Endodermal cell (in vitro differentiated cells): Measurements from ENCODE around the gene EPHA6. TPM values are rescaled to one million over a fixed set of nuclear protein-coding genes. Genes with fewer than 3 reads are reported as not detected.

ENCODE experiments used
- DNase-seq: peaks from one replicate; pipeline ENCODE4 v3.0.0-alpha.2; 2017
- H3K27ac ChIP-seq: 2 replicates; pipeline ENCODE4 v1.5.1; 2013; ENCODE audit warnings: mild to moderate bottlenecking, low read depth, low read length, moderate library complexity
- H3K27me3 ChIP-seq: 2 replicates; pipeline ENCODE4 v1.6.1; 2013; ENCODE audit warnings: mild to moderate bottlenecking, low read length, moderate library complexity; ENCODE audit not compliant: insufficient read depth, control insufficient read depth, poor library complexity, severe bottlenecking
- H3K36me3 ChIP-seq: 2 replicates; pipeline ENCODE4 v1.7.0; 2013; ENCODE audit warnings: mild to moderate bottlenecking, low read length, moderate library complexity; ENCODE audit not compliant: control insufficient read depth, insufficient read depth
- H3K4me1 ChIP-seq: one replicate; pipeline ENCODE4 v1.7.0; 2013; ENCODE audit warnings: low read length; ENCODE audit not compliant: control insufficient read depth, insufficient read depth
- H3K4me3 ChIP-seq: 2 replicates; pipeline ENCODE4 v1.5.1; 2013; ENCODE audit warnings: mild to moderate bottlenecking, low read length, moderate library complexity
- H3K9ac ChIP-seq: 2 replicates; pipeline ENCODE4 v1.6.1; 2013; ENCODE audit warnings: mild to moderate bottlenecking, low read length, moderate library complexity; ENCODE audit not compliant: poor library complexity, severe bottlenecking; ENCODE audit errors: extremely low read depth
- H3K9me3 ChIP-seq: 2 replicates; pipeline ENCODE4 v1.6.1; 2013; ENCODE audit warnings: mild to moderate bottlenecking, low read length, moderate library complexity; ENCODE audit not compliant: control insufficient read depth
- H3K27ac Mint-ChIP-seq: 2 replicates; pipeline ENCODE4 v1.8.0; 2020; ENCODE audit warnings: mixed read lengths
- H3K27me3 Mint-ChIP-seq: 2 replicates; pipeline ENCODE4 v1.8.0; 2021; ENCODE audit warnings: mild to moderate bottlenecking, mixed read lengths; ENCODE audit not compliant: insufficient read depth
- H3K36me3 Mint-ChIP-seq: 2 replicates; pipeline ENCODE4 v1.8.0; 2020; ENCODE audit warnings: low read depth, mixed read lengths
- H3K4me1 Mint-ChIP-seq: 2 replicates; pipeline ENCODE4 v1.8.0; 2020; ENCODE audit warnings: mixed read lengths
- H3K4me3 Mint-ChIP-seq: 2 replicates; pipeline ENCODE4 v1.8.0; 2020; ENCODE audit warnings: mild to moderate bottlenecking, moderate library complexity, mixed read lengths
- H3K9me3 Mint-ChIP-seq: 2 replicates; pipeline ENCODE4 v1.8.0; 2020; ENCODE audit warnings: mild to moderate bottlenecking, mixed read lengths
- CTCF ChIP-seq: fragments of 200-600 bp; sonication (generic); conservative IDR thresholded peaks from 2 replicates; pipeline ENCODE4 v1.5.0; 2021; ENCODE audit warnings: antibody characterized with exemption, mild to moderate bottlenecking
- WGBS, 2 experiments: methylation state at CpG; one replicate each; pipeline versions ENCODE4 v1.1.5 to v1.1.7; 2013; ENCODE audit warnings: missing lambda C conversion rate in 2 of 2, mixed read lengths in 1 of 2; ENCODE audit not compliant: insufficient coverage in 1 of 2, insufficient read length in 1 of 2; 5-methylcytosine and 5-hydroxymethylcytosine counted together
- total RNA-seq, 2 donors: library from RNA; stranded (reverse); fragmentation: NEBNext Ultra II Directional in 1 of 2; extraction: Animal tissue kit (Norgen Biotek cat#: 25700) in 1 of 2; gene quantifications; 2 replicates in 1 of 2; 3 replicates in 1 of 2; pipeline ENCODE4 v1.2.1, GENCODE V29; 2021

EPHA6 gene
- total RNA-seq, 2 donors from 2014 or later, result 4.6 to 12.2 TPM

DNA sequence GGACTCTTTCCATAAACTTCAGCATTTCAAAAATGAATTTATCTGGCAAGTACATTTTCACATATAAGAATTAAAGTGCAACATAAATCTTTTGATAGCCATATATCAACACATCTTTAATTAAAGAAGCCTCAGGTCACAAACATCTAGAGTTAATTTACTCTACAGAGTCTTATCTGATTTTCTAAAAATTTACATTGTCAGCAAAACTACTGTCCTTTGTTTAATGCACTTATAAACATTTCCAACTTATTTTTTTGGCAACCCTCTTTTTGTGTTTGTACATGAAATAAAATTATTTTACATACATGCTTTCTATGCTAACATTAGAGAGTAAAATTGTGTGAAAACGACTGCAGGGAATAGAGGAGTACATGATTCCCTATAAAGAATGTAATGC, 533.4 kb downstream of the EPHA6 start:
- Mint-ChIP-seq H3K4me1 (no peaks in the 10 kb centered on the region), H3K36me3 (no peaks in the 10 kb centered on the region), H3K4me3 (no peak overlapping the region), H3K9me3 (no peaks in the 10 kb centered on the region), H3K27me3 (no peaks in the 10 kb centered on the region), H3K27ac (no peak overlapping the region)
- no peaks in the 10 kb centered on the region for H3K9me3 ChIP-seq
- no peak overlapping the region for H3K4me3 ChIP-seq
- H3K27me3 ChIP-seq, result no peaks in the 10 kb centered on the region
- WGBS, 2 experiments, result 60% methylated on average over 1 of the region's 1 CpG; no CpG with 5 or more reads in 1 of the 2 experiments
- no peak overlapping the region for H3K9ac ChIP-seq
- DNase-seq, result no peak
- no peak for TF ChIP-seq CTCF
- H3K4me1 ChIP-seq, result no peaks in the 10 kb centered on the region
- H3K36me3 ChIP-seq, result no peaks in the 10 kb centered on the region
- H3K27ac ChIP-seq, result no peak overlapping the region

DNA sequence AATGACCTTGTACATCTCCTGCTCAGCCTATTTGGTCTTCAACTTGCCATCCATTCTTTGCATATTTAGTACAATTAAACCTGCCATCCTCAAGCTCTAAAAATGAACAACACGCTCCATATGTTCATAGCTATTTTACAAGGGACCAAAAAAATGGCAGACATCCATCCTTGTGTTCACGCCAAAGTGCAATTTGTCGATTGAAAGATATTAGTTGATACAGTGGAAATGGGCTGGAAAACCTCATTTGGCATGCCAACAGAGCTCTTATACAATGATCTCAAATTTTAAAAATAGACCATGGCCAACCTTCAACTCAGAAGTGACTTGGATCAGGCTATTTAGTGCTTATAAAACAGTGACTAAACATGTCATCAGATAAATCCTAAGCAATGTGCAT, 536.6 kb downstream of the EPHA6 start:
- Mint-ChIP-seq H3K27me3 (no peaks in the 10 kb centered on the region), H3K36me3 (no peaks in the 10 kb centered on the region), H3K27ac (no peak overlapping the region), H3K9me3 (no peaks in the 10 kb centered on the region), H3K4me3 (no peak overlapping the region), H3K4me1 (no peaks in the 10 kb centered on the region)
- no peak overlapping the region for H3K9ac ChIP-seq
- H3K4me3 ChIP-seq, result no peak overlapping the region
- 91% methylated on average over 3 of the region's 3 CpGs; no CpG with 5 or more reads in 1 of the 2 experiments for WGBS, 2 experiments
- no peak for DNase-seq
- H3K27me3 ChIP-seq, result no peaks in the 10 kb centered on the region
- no peaks in the 10 kb centered on the region for H3K36me3 ChIP-seq
- H3K9me3 ChIP-seq, result no peaks in the 10 kb centered on the region
- no peak for TF ChIP-seq CTCF
- no peaks in the 10 kb centered on the region for H3K4me1 ChIP-seq
- no peak overlapping the region for H3K27ac ChIP-seq

GRCh38 chr3:97353176-97353575, 538.8 kb downstream of the EPHA6 start:
- 83 to 91% methylated on average over 1 to 2 of the region's 2 CpGs for WGBS, 2 experiments
- no peak for DNase-seq
- H3K9me3 ChIP-seq, result no peaks in the 10 kb centered on the region
- no peak overlapping the region for H3K4me3 ChIP-seq
- H3K4me1 Mint-ChIP-seq, result no peaks in the 10 kb centered on the region
- peak; percentile 49 for TF ChIP-seq CTCF
- H3K9me3 Mint-ChIP-seq, result no peaks in the 10 kb centered on the region
- no peak overlapping the region for H3K9ac ChIP-seq
- no peaks in the 10 kb centered on the region for H3K27me3 ChIP-seq
- no peak overlapping the region for H3K27ac ChIP-seq
- no peak overlapping the region for H3K4me3 Mint-ChIP-seq
- no peaks in the 10 kb centered on the region for H3K27me3 Mint-ChIP-seq
- H3K27ac Mint-ChIP-seq, result no peak overlapping the region
- H3K36me3 ChIP-seq, result no peaks in the 10 kb centered on the region
- no peaks in the 10 kb centered on the region for H3K4me1 ChIP-seq
- H3K36me3 Mint-ChIP-seq, result no peaks in the 10 kb centered on the region
